OCI-LY3 (cell line): ENCODE measurements around the gene LCE3B.

Experiments used
- H2AFZ ChIP-seq: fragments of 200-600, 300-600 bp; shearing (Covaris generic); 2 replicates; pipeline ENCODE4 v1.6.0; 2014; ENCODE audit warnings: antibody characterized with exemption, low read depth, low read length
- H3K27ac ChIP-seq: fragments of 200-600, 300-600 bp; sonication (generic); 2 replicates; pipeline ENCODE4 v1.5.1; 2014; ENCODE audit warnings: mild to moderate bottlenecking, low read length, moderate library complexity, mixed read lengths
- H3K27me3 ChIP-seq: fragments of 200-600, 300-600 bp; sonication (generic); 2 replicates; pipeline ENCODE4 v1.6.1; 2014; ENCODE audit warnings: low read depth, low read length, mixed read lengths
- H3K36me3 ChIP-seq: fragments of 200-600, 300-600 bp; sonication (generic); replicated peaks from 2 replicates; pipeline ENCODE3; 2014; ENCODE audit warnings: low read depth, low read length, mixed read lengths
- H3K4me1 ChIP-seq: fragments of 300-600, 200-600 bp; sonication (generic); 2 replicates; pipeline ENCODE4 v1.6.1; 2014; ENCODE audit warnings: low read length, mixed read lengths
- H3K4me2 ChIP-seq: fragments of 200-600, 300-600 bp; sonication (generic); 2 replicates; pipeline ENCODE4 v1.6.1; 2014; ENCODE audit warnings: low read length, mixed read lengths
- H3K4me3 ChIP-seq: fragments of 300-600, 200-600 bp; sonication (generic); 2 replicates; pipeline ENCODE4 v1.5.1; 2014; ENCODE audit warnings: antibody characterized with exemption, mild to moderate bottlenecking, low read length, moderate library complexity
- H3K79me2 ChIP-seq: fragments of 300-600, 200-600 bp; shearing (Covaris generic); 2 replicates; pipeline ENCODE4 v1.6.1; 2014; ENCODE audit warnings: mild to moderate bottlenecking, low read length, mixed read lengths
- H3K9ac ChIP-seq: fragments of 300-600, 200-600 bp; shearing (Covaris generic); 2 replicates; pipeline ENCODE4 v1.6.0; 2014; ENCODE audit warnings: mild to moderate bottlenecking, low read length, moderate library complexity
- H3K9me3 ChIP-seq: fragments of 200-600, 300-600 bp; shearing (Covaris generic); 2 replicates; pipeline ENCODE4 v1.6.1; 2014; ENCODE audit warnings: low read length, mixed read lengths; ENCODE audit not compliant: insufficient read depth
- H4K20me1 ChIP-seq: fragments of 200-600, 300-600 bp; sonication (generic); 2 replicates; pipeline ENCODE4 v1.6.1; 2016; ENCODE audit warnings: low read length, mixed read lengths; ENCODE audit not compliant: insufficient read depth
- EZH2phosphoT487 ChIP-seq: fragments of 200-600 bp; shearing (Covaris generic); IDR thresholded peaks from 2 replicates; pipeline ENCODE4 v1.6.1; 2018; ENCODE audit warnings: antibody characterized with exemption, mixed run types, low read depth
- TF ChIP-seq, protein P1 (sequence below): fragments of 200-600, 300-600 bp; sonication (generic); IDR thresholded peaks from 2 replicates; pipeline ENCODE4 v1.5.1; 2014; ENCODE audit warnings: antibody characterized with exemption, low read length, low read depth

The LCE3B gene

DNA sequence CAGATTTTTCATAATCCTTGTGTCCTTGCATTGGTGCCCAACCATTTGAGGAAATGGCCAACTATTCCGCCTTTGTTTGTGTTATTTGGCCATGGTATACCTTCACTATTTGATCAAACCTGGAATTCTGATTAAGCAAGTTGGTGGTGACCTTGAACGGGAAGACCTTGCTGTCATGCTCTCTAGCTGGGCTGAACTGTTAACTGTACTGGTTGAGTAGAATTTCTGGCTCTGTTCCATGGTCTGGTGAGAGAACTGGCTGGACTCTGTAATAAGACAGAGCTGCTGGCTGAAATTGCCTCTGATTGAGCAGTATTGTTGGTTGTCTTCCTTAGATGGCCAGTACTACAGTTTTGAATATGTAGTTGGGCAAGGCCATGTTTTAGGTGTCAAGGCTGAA, 16.6 kb upstream of the LCE3B start:
- Histone ChIP-seq H3K36me3 (no peaks in the 10 kb centered on the region), H3K27me3 (no peaks in the 10 kb centered on the region), H3K4me2 (no peak overlapping the region)

DNA sequence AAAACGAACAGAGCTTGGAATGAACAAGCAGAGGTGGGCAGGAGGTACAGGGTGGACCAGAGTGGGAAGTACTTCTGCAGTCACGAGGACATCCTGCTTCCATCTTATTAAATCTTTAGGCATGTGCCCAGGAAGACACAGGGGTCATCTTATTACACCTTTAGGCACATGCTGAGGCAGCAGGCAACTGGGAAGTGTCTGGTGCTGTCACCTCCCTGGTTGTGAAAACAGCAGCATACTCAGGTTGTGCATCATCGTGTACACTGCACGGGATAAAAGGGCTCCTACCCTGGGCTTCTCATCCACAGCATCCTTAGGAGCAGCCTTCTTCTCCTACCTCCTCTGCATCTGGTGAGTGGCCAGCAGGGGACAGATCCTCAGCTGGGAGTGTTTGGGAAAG, 13.7 kb upstream of the LCE3B start, which contains the start of gene LCE3C:
LCE3C (plus strand) TSS at position 301 of the 400 bp plus-strand sequence. CDS start 498 bp downstream, outside the sequence.
- no peaks in the 10 kb centered on the region for H4K20me1 ChIP-seq
- H3K4me2 ChIP-seq = no peak within 1 kb of the TSS
- H3K79me2 ChIP-seq = no peaks in the 10 kb centered on the region
- no peak within 1 kb of the TSS for H3K9ac ChIP-seq
- H3K36me3 ChIP-seq = no peaks in the 10 kb centered on the region
- no peak within 1 kb of the TSS for H3K27ac ChIP-seq
- H2AFZ ChIP-seq = no peak within 1 kb of the TSS
- H3K4me3 ChIP-seq = no peak within 1 kb of the TSS
- H3K9me3 ChIP-seq = no peaks in the 10 kb centered on the region
- no peaks in the 10 kb centered on the region for H3K4me1 ChIP-seq
- no peaks in the 10 kb centered on the region for H3K27me3 ChIP-seq
- TF ChIP-seq, protein P1, sequence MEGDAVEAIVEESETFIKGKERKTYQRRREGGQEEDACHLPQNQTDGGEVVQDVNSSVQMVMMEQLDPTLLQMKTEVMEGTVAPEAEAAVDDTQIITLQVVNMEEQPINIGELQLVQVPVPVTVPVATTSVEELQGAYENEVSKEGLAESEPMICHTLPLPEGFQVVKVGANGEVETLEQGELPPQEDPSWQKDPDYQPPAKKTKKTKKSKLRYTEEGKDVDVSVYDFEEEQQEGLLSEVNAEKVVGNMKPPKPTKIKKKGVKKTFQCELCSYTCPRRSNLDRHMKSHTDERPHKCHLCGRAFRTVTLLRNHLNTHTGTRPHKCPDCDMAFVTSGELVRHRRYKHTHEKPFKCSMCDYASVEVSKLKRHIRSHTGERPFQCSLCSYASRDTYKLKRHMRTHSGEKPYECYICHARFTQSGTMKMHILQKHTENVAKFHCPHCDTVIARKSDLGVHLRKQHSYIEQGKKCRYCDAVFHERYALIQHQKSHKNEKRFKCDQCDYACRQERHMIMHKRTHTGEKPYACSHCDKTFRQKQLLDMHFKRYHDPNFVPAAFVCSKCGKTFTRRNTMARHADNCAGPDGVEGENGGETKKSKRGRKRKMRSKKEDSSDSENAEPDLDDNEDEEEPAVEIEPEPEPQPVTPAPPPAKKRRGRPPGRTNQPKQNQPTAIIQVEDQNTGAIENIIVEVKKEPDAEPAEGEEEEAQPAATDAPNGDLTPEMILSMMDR = no peak
- TF ChIP-seq EZH2phosphoT487 = no peak

More for the DNA sequence above, 16.6 kb upstream of the LCE3B start:
- no peak overlapping the region for H3K9ac ChIP-seq
- H3K9me3 ChIP-seq = no peaks in the 10 kb centered on the region
- no peak overlapping the region for H3K27ac ChIP-seq
- TF ChIP-seq, protein P1 = no peak
- TF ChIP-seq EZH2phosphoT487 = no peak
- no peaks in the 10 kb centered on the region for H3K79me2 ChIP-seq
- H3K4me3 ChIP-seq = no peak overlapping the region
- no peak overlapping the region for H2AFZ ChIP-seq
- H4K20me1 ChIP-seq = no peaks in the 10 kb centered on the region
- H3K4me1 ChIP-seq = no peaks in the 10 kb centered on the region

DNA sequence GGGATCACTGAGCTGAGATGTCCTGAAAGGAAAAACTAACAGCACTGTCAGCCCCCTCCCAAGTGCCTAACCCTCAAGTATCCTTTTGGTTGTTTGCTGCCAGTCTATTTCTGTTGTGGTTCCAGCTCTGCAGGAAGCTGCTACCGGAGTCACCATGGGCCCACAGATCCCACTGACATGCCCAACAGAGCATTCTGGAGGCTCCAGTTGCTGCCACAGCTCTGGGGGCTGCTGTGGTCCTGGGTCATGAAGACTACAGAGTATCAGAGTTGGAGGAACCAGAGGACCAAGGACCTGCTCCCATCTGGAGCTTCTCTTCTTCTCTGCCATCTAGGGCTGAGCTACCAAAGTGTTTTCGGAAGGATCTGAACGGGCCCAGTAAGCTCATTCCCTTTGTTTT, 8.4 kb downstream of the LCE3B start:
- Histone ChIP-seq H4K20me1 (no peaks in the 10 kb centered on the region), H3K27me3 (no peaks in the 10 kb centered on the region), H3K4me2 (no peak overlapping the region), H3K79me2 (no peaks in the 10 kb centered on the region), H3K9me3 (peaks cover 23% of the 10 kb centered on the region; the same call in 1 of the 2 replicates), H3K36me3 (no peaks in the 10 kb centered on the region), H2AFZ (no peak overlapping the region), H3K9ac (no peak overlapping the region), H3K4me3 (no peak overlapping the region), H3K4me1 (no peaks in the 10 kb centered on the region), H3K27ac (no peak overlapping the region)
- TF ChIP-seq, protein P1 = no peak
- TF ChIP-seq EZH2phosphoT487 = no peak

DNA sequence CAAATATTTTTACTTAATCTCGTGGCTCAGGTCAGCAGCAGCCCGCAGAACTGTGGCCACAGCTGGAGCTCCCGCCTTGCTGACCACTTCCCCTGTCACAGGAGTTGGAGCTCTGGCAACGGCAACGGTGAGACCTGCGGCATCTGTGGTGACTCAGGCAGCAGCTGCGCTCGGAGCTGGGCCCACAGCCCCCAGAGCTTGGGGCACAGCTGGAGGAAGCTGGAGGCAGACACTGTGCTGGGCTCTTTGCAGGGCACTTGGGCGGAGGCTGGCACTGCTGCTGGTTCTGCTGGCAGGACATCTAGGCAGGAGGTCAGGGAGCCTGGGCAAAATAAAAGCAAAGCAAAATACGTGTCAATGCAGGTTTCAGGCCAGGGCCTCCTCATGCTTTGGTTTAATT, 9.2 kb downstream of the LCE3B start, which contains the start of gene LCE3A:
LCE3A (minus strand) TSS at position 301 of the 400 bp plus-strand sequence; CDS start at position 301, 0 bp downstream.
- Histone ChIP-seq H3K27me3 (no peaks in the 10 kb centered on the region), H3K4me2 (no peak within 1 kb of the TSS), H4K20me1 (no peaks in the 10 kb centered on the region), H3K9me3 (peaks cover 20% of the 10 kb centered on the region; the same call in 1 of the 2 replicates), H2AFZ (no peak within 1 kb of the TSS), H3K27ac (no peak within 1 kb of the TSS), H3K36me3 (no peaks in the 10 kb centered on the region), H3K4me1 (no peaks in the 10 kb centered on the region), H3K9ac (no peak within 1 kb of the TSS), H3K79me2 (no peaks in the 10 kb centered on the region), H3K4me3 (no peak within 1 kb of the TSS)
- TF ChIP-seq, protein P1 = no peak
- TF ChIP-seq EZH2phosphoT487 = no peak
